ENCODE data around the gene CLDN20.
"Not testable (repeated sequence)": the region's sequence is repeated elsewhere in the genome, so short reads cannot be mapped to it uniquely, and the experiment has no call there.

The CLDN20 gene

GRCh38 chr6:155263373-155264063, at the start of gene CLDN20:
Gene CLDN20 (plus strand): TSS chr6:155264013. CDS start chr6:155275720, 11,707 bp downstream.
- no peak for DNase-seq (ENCODE audit: low read depth)
- no peak within 1 kb of the TSS for H3K4me3 ChIP-seq (ENCODE audit: low read length)
- no peak for TF ChIP-seq CTCF (conservative IDR thresholded peaks at IDR 0.05; ENCODE audit: low read length)

- no peak overlapping the region for H3K4me3 ChIP-seq (ENCODE audit: low read length)
- DNase-seq (ENCODE audit: low read depth) = no peak
- no peak for TF ChIP-seq CTCF (conservative IDR thresholded peaks at IDR 0.05; ENCODE audit: low read length)
These were observed 47.9 kb upstream of the CLDN20 start for GRCh38 chr6:155215906-155216305.

- no peak overlapping the region for H3K4me3 ChIP-seq (ENCODE audit: low read length)
- no peak for DNase-seq (ENCODE audit: low read depth)
- no peak for TF ChIP-seq CTCF (conservative IDR thresholded peaks at IDR 0.05; ENCODE audit: low read length)
These were observed 47.3 kb upstream of the CLDN20 start for GRCh38 chr6:155216312-155217046.

- not testable (repeated sequence) for DNase-seq (ENCODE audit: low read depth); H3K4me3 ChIP-seq (ENCODE audit: low read length)
These were observed 45.1 kb upstream of the CLDN20 start for GRCh38 chr6:155218711-155219110.

GRCh38 chr6:155219299-155219698, 44.5 kb upstream of the CLDN20 start:
- no peak for TF ChIP-seq CTCF (conservative IDR thresholded peaks at IDR 0.05; ENCODE audit: low read length)
- DNase-seq (ENCODE audit: low read depth) = no peak
- H3K4me3 ChIP-seq (ENCODE audit: low read length) = no peak overlapping the region

GRCh38 chr6:155219858-155220301, 43.9 kb upstream of the CLDN20 start:
- DNase-seq (ENCODE audit: low read depth) = no peak
- TF ChIP-seq CTCF (conservative IDR thresholded peaks at IDR 0.05; ENCODE audit: low read length) = no peak
- no peak overlapping the region for H3K4me3 ChIP-seq (ENCODE audit: low read length)

GRCh38 chr6:155221086-155221485, 42.7 kb upstream of the CLDN20 start:
- TF ChIP-seq CTCF (conservative IDR thresholded peaks at IDR 0.05; ENCODE audit: low read length) = no peak
- DNase-seq (ENCODE audit: low read depth) = no peak
- no peak overlapping the region for H3K4me3 ChIP-seq (ENCODE audit: low read length)
